Measurements from ENCODE around the gene MNT. TPM values are rescaled to one million over a fixed set of nuclear protein-coding genes. Genes with fewer than 3 reads are reported as not detected.

The MNT gene
- total RNA-seq, 1 experiment from 2014 or later: 38.9 TPM

DNA sequence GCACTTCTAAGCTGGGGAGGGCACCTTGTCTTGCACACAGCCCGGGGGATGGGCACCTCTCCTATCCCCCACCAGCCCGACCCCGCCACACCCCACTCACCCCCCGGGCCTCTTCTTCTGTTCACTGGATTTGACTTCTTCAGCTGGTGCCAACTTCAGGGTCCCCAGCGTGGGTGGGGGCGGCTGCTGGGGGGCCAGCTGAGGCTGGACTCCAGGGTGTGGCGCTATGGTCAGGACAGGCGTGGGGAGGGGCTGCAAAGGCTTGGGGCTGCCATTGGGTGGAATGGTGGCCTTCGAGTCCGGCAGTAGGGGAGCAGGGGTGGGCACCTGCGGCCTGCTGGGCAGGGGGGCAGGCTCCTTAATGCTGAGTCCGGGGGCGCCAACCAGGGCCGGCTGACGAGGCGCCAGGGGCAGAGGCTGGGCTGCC lies 6.1 kb downstream of the MNT start:
- Histone ChIP-seq H3K4me2 (ENCODE audit: insufficient read depth, insufficient read length, low read length) (no peak overlapping the region), H4K8ac (replicated peaks; ENCODE audit: insufficient read length, low read depth, low read length) (no peak overlapping the region), H3K23me2 (ENCODE audit: insufficient read length, low read depth, low read length, poor library complexity, severe bottlenecking) (peaks cover 12% of the 10 kb centered on the region), H3K9ac (ENCODE audit: extremely low read depth, insufficient read length, low read length) (no peak overlapping the region), H2BK120ac (ENCODE audit: low read depth, low read length, poor library complexity, severe bottlenecking) (no peak overlapping the region), H3K27me3 (ENCODE audit: insufficient read depth, low read length) (no peaks in the 10 kb centered on the region), H3K9me3 (ENCODE audit: control insufficient read depth, low read depth, low read length) (no peaks in the 10 kb centered on the region), H3K23ac (ENCODE audit: insufficient read length, low read depth, low read length) (no peak overlapping the region), H2AFZ (ENCODE audit: low read length) (no peak overlapping the region), H3K79me1 (ENCODE audit: insufficient read depth, low read depth, low read length, poor library complexity, severe bottlenecking) (no peaks in the 10 kb centered on the region), H3K56ac (ENCODE audit: insufficient read length, low read depth, low read length) (no peak overlapping the region), H4K91ac (ENCODE audit: insufficient read length, low read depth, low read length) (no peak overlapping the region), H2BK5ac (ENCODE audit: insufficient read length, low read length) (no peak overlapping the region), H3K4ac (ENCODE audit: low read depth, low read length) (no peak overlapping the region), H3K14ac (ENCODE audit: insufficient read depth, low read length) (no peak overlapping the region), H2BK15ac (ENCODE audit: low read depth, low read length) (no peak overlapping the region), H3K18ac (ENCODE audit: insufficient read length, low read depth, low read length) (no peak overlapping the region), H3T11ph (ENCODE audit: low read length) (no peak overlapping the region), H2AK5ac (ENCODE audit: insufficient read length, low read length) (no peak overlapping the region), H3K27ac (ENCODE audit: insufficient read length, low read depth, low read length) (no peak overlapping the region), H3K4me1 (ENCODE audit: insufficient read depth, low read length) (peaks cover 11% of the 10 kb centered on the region; the same call in 1 of the 2 replicates), H4K5ac (ENCODE audit: insufficient read length, low read depth, low read length) (no peak overlapping the region), H3K79me2 (ENCODE audit: insufficient read depth, low read length) (peaks cover 2% of the 10 kb centered on the region; the same call in 1 of the 2 replicates), H2BK12ac (ENCODE audit: insufficient read length, low read depth, low read length) (no peak overlapping the region), H2BK20ac (ENCODE audit: low read depth, low read length, poor library complexity, severe bottlenecking) (no peak overlapping the region), H4K20me1 (ENCODE audit: control insufficient read depth, insufficient read depth, insufficient read length) (no peaks in the 10 kb centered on the region)
- TF ChIP-seq, protein P1, sequence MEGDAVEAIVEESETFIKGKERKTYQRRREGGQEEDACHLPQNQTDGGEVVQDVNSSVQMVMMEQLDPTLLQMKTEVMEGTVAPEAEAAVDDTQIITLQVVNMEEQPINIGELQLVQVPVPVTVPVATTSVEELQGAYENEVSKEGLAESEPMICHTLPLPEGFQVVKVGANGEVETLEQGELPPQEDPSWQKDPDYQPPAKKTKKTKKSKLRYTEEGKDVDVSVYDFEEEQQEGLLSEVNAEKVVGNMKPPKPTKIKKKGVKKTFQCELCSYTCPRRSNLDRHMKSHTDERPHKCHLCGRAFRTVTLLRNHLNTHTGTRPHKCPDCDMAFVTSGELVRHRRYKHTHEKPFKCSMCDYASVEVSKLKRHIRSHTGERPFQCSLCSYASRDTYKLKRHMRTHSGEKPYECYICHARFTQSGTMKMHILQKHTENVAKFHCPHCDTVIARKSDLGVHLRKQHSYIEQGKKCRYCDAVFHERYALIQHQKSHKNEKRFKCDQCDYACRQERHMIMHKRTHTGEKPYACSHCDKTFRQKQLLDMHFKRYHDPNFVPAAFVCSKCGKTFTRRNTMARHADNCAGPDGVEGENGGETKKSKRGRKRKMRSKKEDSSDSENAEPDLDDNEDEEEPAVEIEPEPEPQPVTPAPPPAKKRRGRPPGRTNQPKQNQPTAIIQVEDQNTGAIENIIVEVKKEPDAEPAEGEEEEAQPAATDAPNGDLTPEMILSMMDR (conservative IDR thresholded peaks at IDR 0.05): no peak
- DNase-seq: peak; percentile 28
- Mint-ChIP-seq H3K36me3 (ENCODE audit: insufficient read depth in 1 of 3, low read depth in 3 of 3) (peaks cover 2 to 12% (median 4%) of the 10 kb centered on the region in 3 experiments; a peak in 5 of 7 replicates), H3K4me1 (peaks cover 40 to 54% of the 10 kb centered on the region in 2 experiments), H3K27ac (no peak overlapping the region), H3K9me3 (no peaks in the 10 kb centered on the region; a peak in 2 of 5 replicates), H3K27me3 (ENCODE audit: low read depth) (no peaks in the 10 kb centered on the region), H3K4me3 (peak overlapping the region in 1 of 2 experiments; percentile 86; a peak in 2 of 5 replicates)
- no CpG with 5 or more reads among the region's 16 CpGs for WGBS (ENCODE audit: extremely low coverage, insufficient read length, low lambda C conversion rate)

Data from H9 (cell line).